ENCODE data around the gene JPT2. TPM values are rescaled to one million over a fixed set of nuclear protein-coding genes. Genes with fewer than 3 reads are reported as not detected.

Gene JPT2
- total RNA-seq, 1 donor from 2014 or later = 132 TPM

DNA sequence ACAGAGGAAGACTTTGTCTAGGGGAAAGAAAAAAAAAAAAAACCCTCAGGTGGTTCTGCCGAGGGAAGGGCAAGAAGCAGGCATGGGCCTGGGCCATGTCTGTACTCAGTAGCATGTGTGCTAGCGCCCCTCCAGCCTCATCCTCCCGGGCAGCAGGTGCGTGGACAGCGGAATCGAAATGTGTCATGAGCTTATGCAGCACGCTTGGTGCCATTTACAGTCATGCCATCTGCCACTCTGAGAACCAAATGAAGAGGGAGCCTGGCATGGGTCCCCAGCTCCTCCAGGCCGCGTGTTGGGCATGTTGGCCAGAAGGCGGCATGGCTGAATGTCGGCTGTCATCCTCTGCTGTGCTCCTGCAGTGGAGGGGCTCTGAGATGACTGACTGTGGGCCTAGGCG is 34.6 kb upstream of the JPT2 start:
- Mint-ChIP-seq H3K4me1 (ENCODE audit: unreplicated experiment) (no peaks in the 10 kb centered on the region), H3K36me3 (peaks cover 20% of the 10 kb centered on the region), H3K27ac (no peak overlapping the region), H3K4me3 (no peak overlapping the region), H3K9me3 (no peaks in the 10 kb centered on the region), H3K27me3 (no peaks in the 10 kb centered on the region)
- no peak for DNase-seq (ENCODE audit: extremely low spot score, unreplicated experiment)
- TF ChIP-seq, protein P1, sequence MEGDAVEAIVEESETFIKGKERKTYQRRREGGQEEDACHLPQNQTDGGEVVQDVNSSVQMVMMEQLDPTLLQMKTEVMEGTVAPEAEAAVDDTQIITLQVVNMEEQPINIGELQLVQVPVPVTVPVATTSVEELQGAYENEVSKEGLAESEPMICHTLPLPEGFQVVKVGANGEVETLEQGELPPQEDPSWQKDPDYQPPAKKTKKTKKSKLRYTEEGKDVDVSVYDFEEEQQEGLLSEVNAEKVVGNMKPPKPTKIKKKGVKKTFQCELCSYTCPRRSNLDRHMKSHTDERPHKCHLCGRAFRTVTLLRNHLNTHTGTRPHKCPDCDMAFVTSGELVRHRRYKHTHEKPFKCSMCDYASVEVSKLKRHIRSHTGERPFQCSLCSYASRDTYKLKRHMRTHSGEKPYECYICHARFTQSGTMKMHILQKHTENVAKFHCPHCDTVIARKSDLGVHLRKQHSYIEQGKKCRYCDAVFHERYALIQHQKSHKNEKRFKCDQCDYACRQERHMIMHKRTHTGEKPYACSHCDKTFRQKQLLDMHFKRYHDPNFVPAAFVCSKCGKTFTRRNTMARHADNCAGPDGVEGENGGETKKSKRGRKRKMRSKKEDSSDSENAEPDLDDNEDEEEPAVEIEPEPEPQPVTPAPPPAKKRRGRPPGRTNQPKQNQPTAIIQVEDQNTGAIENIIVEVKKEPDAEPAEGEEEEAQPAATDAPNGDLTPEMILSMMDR (conservative IDR thresholded peaks at IDR 0.05) = no peak

GRCh38 chr16:1645914-1646525 is 32.1 kb upstream of the JPT2 start:
- Mint-ChIP-seq H3K27ac (peak overlapping the region; percentile 59), H3K27me3 (peaks cover 5% of the 10 kb centered on the region), H3K4me3 (no peak overlapping the region), H3K4me1 (ENCODE audit: unreplicated experiment) (peaks cover 4% of the 10 kb centered on the region), H3K36me3 (peaks cover 26% of the 10 kb centered on the region), H3K9me3 (no peaks in the 10 kb centered on the region)
- TF ChIP-seq, protein P1 (conservative IDR thresholded peaks at IDR 0.05) = no peak
- no peak for DNase-seq (ENCODE audit: extremely low spot score, unreplicated experiment)

DNA sequence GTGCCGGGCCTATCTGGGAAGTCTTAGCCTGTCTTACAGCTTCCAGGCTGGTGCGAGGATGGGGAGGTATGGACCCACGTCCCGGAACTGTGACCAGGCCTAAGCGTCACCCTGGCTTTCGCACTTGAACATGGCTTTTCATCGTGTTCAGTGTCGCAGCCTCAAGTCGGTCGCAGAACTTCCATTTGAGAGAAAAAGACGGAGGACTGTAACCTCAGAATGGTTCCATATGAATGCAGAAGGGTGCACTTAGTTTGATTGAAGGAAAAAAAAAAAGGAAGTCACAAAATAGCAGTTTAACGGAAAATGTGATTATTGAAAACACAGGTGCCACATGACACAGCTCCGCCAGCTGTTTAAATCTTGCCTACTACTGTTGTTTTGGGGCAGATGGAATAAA is 30.2 kb upstream of the JPT2 start:
- Mint-ChIP-seq H3K27ac (no peak overlapping the region), H3K9me3 (no peaks in the 10 kb centered on the region), H3K4me1 (ENCODE audit: unreplicated experiment) (peaks cover 4% of the 10 kb centered on the region), H3K4me3 (no peak overlapping the region), H3K36me3 (peaks cover 33% of the 10 kb centered on the region), H3K27me3 (peaks cover 12% of the 10 kb centered on the region)
- TF ChIP-seq, protein P1 (conservative IDR thresholded peaks at IDR 0.05) = no peak
- no peak for DNase-seq (ENCODE audit: extremely low spot score, unreplicated experiment)

- Mint-ChIP-seq H3K27ac (no peak overlapping the region), H3K27me3 (peaks cover 12% of the 10 kb centered on the region), H3K4me1 (ENCODE audit: unreplicated experiment) (peaks cover 4% of the 10 kb centered on the region), H3K36me3 (peaks cover 37% of the 10 kb centered on the region), H3K9me3 (no peaks in the 10 kb centered on the region), H3K4me3 (no peak overlapping the region)
- TF ChIP-seq, protein P1 (conservative IDR thresholded peaks at IDR 0.05) = no peak
- no peak for DNase-seq (ENCODE audit: extremely low spot score, unreplicated experiment)
Measured at GRCh38 chr16:1650131-1650530, 27.9 kb upstream of the JPT2 start.

- Mint-ChIP-seq H3K4me1 (ENCODE audit: unreplicated experiment) (peaks cover 4% of the 10 kb centered on the region), H3K9me3 (no peaks in the 10 kb centered on the region), H3K4me3 (peak overlapping the region; percentile 75), H3K36me3 (peaks cover 32% of the 10 kb centered on the region), H3K27me3 (peaks cover 12% of the 10 kb centered on the region), H3K27ac (peak overlapping the region; percentile 91)
- TF ChIP-seq, protein P1 (conservative IDR thresholded peaks at IDR 0.05) = no peak
- no peak for DNase-seq (ENCODE audit: extremely low spot score, unreplicated experiment)
Measured at GRCh38 chr16:1651094-1651973, 26.7 kb upstream of the JPT2 start.
